ENCODE results near the gene LDHAL6A.

Gene LDHAL6A

DNA sequence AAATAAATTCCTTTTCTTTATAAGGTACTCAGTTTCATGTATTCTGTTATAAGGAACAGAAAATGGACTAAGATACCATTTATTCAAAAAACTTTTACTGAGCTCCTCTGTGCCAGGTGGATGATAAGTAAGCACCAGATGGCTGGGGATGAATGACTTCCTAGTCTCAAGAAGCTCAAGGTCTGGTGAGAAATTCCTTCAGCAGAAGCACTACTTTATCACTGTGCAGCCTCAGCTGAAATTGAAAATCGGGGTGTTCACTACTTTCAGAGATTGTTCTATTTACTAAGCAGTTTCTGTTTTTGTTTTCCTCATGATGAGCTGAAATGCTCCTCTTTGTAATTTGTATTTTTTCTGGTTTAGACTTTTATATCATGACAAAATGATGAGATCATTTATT lies 7.8 kb downstream of the LDHAL6A start:
- TF ChIP-seq, protein P1, sequence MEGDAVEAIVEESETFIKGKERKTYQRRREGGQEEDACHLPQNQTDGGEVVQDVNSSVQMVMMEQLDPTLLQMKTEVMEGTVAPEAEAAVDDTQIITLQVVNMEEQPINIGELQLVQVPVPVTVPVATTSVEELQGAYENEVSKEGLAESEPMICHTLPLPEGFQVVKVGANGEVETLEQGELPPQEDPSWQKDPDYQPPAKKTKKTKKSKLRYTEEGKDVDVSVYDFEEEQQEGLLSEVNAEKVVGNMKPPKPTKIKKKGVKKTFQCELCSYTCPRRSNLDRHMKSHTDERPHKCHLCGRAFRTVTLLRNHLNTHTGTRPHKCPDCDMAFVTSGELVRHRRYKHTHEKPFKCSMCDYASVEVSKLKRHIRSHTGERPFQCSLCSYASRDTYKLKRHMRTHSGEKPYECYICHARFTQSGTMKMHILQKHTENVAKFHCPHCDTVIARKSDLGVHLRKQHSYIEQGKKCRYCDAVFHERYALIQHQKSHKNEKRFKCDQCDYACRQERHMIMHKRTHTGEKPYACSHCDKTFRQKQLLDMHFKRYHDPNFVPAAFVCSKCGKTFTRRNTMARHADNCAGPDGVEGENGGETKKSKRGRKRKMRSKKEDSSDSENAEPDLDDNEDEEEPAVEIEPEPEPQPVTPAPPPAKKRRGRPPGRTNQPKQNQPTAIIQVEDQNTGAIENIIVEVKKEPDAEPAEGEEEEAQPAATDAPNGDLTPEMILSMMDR (IDR thresholded peaks at IDR 0.05): no peak
- Histone ChIP-seq H3K4me3 (no peak overlapping the region), H3K27ac (no peak overlapping the region)
- DNase-seq (ENCODE audit: low spot score): no peak

DNA sequence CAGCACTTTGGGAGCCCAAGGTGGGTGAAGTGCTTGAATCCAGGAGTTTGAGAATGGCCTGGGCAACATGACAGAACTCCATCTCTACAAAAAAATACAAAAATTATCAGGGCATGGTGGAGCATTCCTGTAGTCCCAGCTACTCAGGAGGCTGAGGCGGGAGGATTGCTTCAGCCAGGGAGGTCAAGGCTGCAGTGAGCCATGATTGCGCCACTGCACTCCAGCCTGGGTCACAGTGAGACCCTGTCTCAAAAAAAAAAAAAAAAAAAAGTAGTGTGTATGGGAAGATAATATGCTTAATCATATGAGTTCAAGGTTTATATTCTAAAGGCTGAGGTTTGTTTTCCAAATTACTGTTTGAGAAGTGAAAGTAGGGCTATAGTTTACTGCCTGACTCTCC lies 10.7 kb downstream of the LDHAL6A start:
- Histone ChIP-seq H3K4me3 (no peak overlapping the region), H3K27ac (no peak overlapping the region)
- TF ChIP-seq, protein P1 (IDR thresholded peaks at IDR 0.05): no peak
- no peak for DNase-seq (ENCODE audit: low spot score)

DNA sequence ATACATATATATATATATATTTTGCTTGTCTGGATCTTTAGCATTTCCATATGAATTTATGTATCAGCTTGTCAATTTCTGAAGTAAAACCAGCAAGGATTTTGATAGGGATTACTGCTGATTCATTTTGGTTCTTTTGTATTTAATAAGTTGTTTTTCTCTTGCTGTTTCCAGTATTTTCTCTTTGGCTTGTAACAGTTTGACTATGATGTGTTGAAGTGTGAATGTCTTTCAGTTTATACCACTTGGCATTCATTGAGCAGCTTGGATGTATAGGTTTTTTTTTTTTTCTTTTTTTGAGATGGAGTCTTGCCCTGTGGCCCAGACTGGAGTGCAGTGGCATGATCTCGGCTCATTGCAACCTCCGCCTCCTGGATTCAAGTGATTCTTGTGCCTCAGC lies 12.4 kb downstream of the LDHAL6A start:
- TF ChIP-seq, protein P1 (IDR thresholded peaks at IDR 0.05): no peak
- DNase-seq (ENCODE audit: low spot score): no peak
- Histone ChIP-seq H3K4me3 (no peak overlapping the region), H3K27ac (no peak overlapping the region)

DNA sequence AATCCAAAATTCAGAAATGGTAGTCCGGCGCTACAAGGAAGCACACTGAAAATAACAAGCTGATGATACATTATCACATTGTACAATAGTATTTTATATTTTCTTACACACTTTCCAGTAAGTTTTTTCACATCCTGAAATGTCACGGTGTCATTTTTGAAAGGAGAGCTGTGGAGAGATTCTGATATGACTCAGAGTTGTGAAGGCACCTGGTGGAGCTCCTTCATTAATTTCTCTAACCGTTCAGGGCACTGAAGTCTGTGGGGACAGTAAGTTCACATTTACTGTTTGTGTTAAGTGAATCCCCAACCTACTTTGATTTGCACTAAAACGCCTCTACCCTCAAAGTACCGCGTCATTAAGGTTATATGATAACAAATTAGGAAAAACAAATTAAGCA lies 13.3 kb downstream of the LDHAL6A start:
- no peak for DNase-seq (ENCODE audit: low spot score)
- no peak overlapping the region for H3K27ac ChIP-seq
- TF ChIP-seq, protein P1 (IDR thresholded peaks at IDR 0.05): no peak
- no peak overlapping the region for H3K4me3 ChIP-seq

DNA sequence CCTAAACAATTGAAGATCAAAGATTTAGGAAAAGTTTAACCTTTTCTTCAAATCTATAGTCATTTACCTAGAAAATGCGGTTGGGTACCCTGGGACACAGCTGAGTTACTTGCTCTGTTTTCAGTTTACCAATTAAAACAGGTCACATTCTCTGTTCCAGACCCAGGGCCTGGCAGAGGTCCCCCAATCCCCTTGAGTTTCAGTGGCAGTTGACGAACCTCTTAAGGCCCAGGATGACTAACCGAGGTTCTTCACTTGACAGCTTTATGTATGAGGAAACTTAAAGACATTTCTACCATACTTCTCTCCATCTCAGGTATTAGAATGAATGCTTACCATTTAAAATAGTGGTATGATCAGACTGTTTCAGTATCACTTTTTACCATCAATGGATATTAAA lies 16.3 kb downstream of the LDHAL6A start:
- Histone ChIP-seq H3K4me3 (no peak overlapping the region), H3K27ac (no peak overlapping the region)
- TF ChIP-seq, protein P1 (IDR thresholded peaks at IDR 0.05): no peak
- DNase-seq (ENCODE audit: low spot score): no peak

DNA sequence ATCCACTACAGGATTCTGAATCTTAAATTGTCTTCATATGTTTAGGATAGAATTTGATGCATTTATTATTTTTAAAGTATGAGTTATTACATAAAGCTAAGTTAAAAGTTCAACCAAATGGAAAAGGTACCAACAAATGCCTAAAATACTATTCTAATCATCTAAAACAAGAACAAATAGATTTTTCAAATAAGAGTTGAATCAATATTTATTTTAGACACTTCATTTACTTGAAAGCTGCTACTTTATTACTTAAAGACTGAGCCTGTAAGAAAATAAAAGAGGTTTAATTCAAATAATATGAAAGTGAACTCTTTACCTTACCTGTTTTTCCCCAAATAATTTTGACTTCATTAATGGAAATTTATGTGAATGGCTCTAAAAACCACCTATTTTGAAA lies 16.9 kb downstream of the LDHAL6A start:
- Histone ChIP-seq H3K4me3 (no peak overlapping the region), H3K27ac (no peak overlapping the region)
- no peak for DNase-seq (ENCODE audit: low spot score)
- TF ChIP-seq, protein P1 (IDR thresholded peaks at IDR 0.05): no peak

DNA sequence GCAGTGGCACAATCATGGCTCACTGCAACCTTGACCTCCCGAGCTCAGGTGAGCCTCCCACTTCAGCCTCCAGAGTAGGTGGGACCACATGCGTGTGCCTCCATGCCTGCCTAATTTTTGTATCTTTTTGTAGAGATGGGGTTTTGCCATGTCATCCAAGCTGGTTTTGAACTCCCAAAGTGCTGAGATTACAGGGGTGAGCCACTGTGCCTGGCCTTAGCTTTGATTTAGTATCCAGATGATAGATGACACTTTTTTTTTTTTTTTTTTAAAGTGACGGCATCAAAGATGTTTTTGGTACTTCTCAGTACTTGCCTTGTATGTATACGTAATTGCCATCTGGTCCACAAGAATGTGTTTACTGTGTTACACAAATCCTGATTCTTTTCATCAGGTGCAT lies 23.4 kb downstream of the LDHAL6A start:
- DNase-seq (ENCODE audit: low spot score): no peak

More for the DNA sequence above, 23.4 kb downstream of the LDHAL6A start:
- Histone ChIP-seq H3K4me3 (no peak overlapping the region), H3K27ac (no peak overlapping the region)
- TF ChIP-seq, protein P1 (IDR thresholded peaks at IDR 0.05): no peak

Data from coronary artery (tissue), 2 donors.